ENCODE results near the gene FBXO11. TPM values are rescaled to one million over a fixed set of nuclear protein-coding genes. Genes with fewer than 3 reads are reported as not detected.

The FBXO11 gene
- total and polyA plus RNA-seq, 2 of the 4 experiments (the other 2 are of a cell fraction): 27.1 to 29.6 TPM

GRCh38 chr2:47809903-47810302, 96.4 kb downstream of the FBXO11 start:
- H3K9me3 ChIP-seq (ENCODE audit: control insufficient read depth, insufficient read depth, low read length): no peaks in the 10 kb centered on the region
- H2AFZ ChIP-seq (replicated peaks; ENCODE audit: low read length, poor library complexity): no peak overlapping the region
- H3K18ac ChIP-seq (ENCODE audit: low read depth, low read length): no peak overlapping the region
- H2BK15ac ChIP-seq (ENCODE audit: low read depth, low read length): no peak overlapping the region
- no peak overlapping the region for H3K9ac ChIP-seq (ENCODE audit: low read depth, low read length)
- CTCF ChIA-PET: no interaction called here
- no peak overlapping the region for H3K14ac ChIP-seq (replicated peaks; ENCODE audit: low read depth, low read length)
- no peak for DNase-seq
- WGBS, 2 experiments (ENCODE audit: extremely low coverage in 2 of 2, insufficient read length in 1 of 2): no CpG with 5 or more reads among the region's 2 CpGs
- H4K20me1 ChIP-seq (ENCODE audit: insufficient read depth, low read length): peaks cover 5% of the 10 kb centered on the region; the same call in 1 of the 2 replicates
- H3K9me1 ChIP-seq (ENCODE audit: insufficient read depth, low read length): no peaks in the 10 kb centered on the region
- H3K27me3 ChIP-seq (ENCODE audit: control insufficient read depth, insufficient read depth, low read length): no peaks in the 10 kb centered on the region
- H2BK20ac ChIP-seq (ENCODE audit: low read depth, low read length): no peak overlapping the region
- no peak overlapping the region for H2BK5ac ChIP-seq (ENCODE audit: low read depth, low read length, poor library complexity, severe bottlenecking)
- H3K4me2 ChIP-seq (ENCODE audit: low read depth, low read length): no peak overlapping the region
- no peak overlapping the region for H3K27ac ChIP-seq (ENCODE audit: insufficient read depth, low read length)
- H4K5ac ChIP-seq (ENCODE audit: low read depth, low read length): no peak overlapping the region
- no peak for ATAC-seq (ENCODE audit: low read depth)
- intact Hi-C loops (cut with micrococcal nuclease) (no loop called here), dilution Hi-C loops (cut with HindIII; ENCODE audit: low sequenced_read_pairs, unreplicated experiment) (no loop called here), in situ Hi-C loops (cut with MboI; ENCODE audit: low sequenced_read_pairs) (no loop called here)
- H3K79me1 ChIP-seq (ENCODE audit: low read depth in 1 of 2, low read length in 2 of 2): peaks cover 6% of the 10 kb centered on the region in 2 experiments
- no peak overlapping the region for H2AK5ac ChIP-seq (ENCODE audit: low read depth, low read length)
- no peak overlapping the region for H4K91ac ChIP-seq (ENCODE audit: insufficient read depth, low read depth, low read length)
- no peak for TF ChIP-seq BHLHE40 (IDR thresholded peaks at IDR 0.05; ENCODE audit: low read depth, low read length)
- TF ChIP-seq FOS (IDR thresholded peaks at IDR 0.05; ENCODE audit: low read depth, low read length): no peak
- TF ChIP-seq POLR2A (IDR thresholded peaks at IDR 0.05; ENCODE audit: low read depth, low read length): no peak
- no peak for TF ChIP-seq SMC3 (IDR thresholded peaks at IDR 0.05; ENCODE audit: low read depth, low read length)
- TF ChIP-seq CEBPB (IDR thresholded peaks at IDR 0.05; ENCODE audit: low read depth, low read length): no peak
- no peak for TF ChIP-seq USF2 (IDR thresholded peaks at IDR 0.05; ENCODE audit: low read depth, low read length)
- no peak for TF ChIP-seq RFX5 (IDR thresholded peaks at IDR 0.05; ENCODE audit: low read depth, low read length)
- TF ChIP-seq CHD1 (IDR thresholded peaks at IDR 0.05; ENCODE audit: low read depth, low read length): no peak
- no peak for TF ChIP-seq ELK1 (IDR thresholded peaks at IDR 0.05; ENCODE audit: borderline replicate concordance, low read depth, low read length)
- BruUV-seq (replicated peaks): no TSS peak
- POLR2A ChIA-PET (ENCODE audit: unreplicated experiment): no interaction called here
- H3K56ac ChIP-seq (ENCODE audit: extremely low read depth, insufficient read depth, low read length): no peak overlapping the region
- no peak overlapping the region for H3K4ac ChIP-seq (ENCODE audit: low read depth, low read length)
- peaks cover 27% of the 10 kb centered on the region for H3K36me3 ChIP-seq (ENCODE audit: control insufficient read depth, insufficient read depth, low read length)
- no peak overlapping the region for H2AK9ac ChIP-seq (replicated peaks; ENCODE audit: low read depth, low read length, poor library complexity)
- no peak overlapping the region for H3K23ac ChIP-seq (ENCODE audit: low read depth, low read length)
- no peak overlapping the region for H2BK120ac ChIP-seq (ENCODE audit: low read depth, low read length)
- peaks cover 6% of the 10 kb centered on the region for H3K4me1 ChIP-seq (ENCODE audit: control insufficient read depth, insufficient read depth, low read length)
- H3K4me3 ChIP-seq (ENCODE audit: insufficient read depth, low read depth, low read length): no peak overlapping the region
- no peak overlapping the region for H4K8ac ChIP-seq (ENCODE audit: low read depth in 2 of 2, low read length in 2 of 2)
